PFSK-1 (cell line): ENCODE measurements around the gene TWNK.

Experiments
- REST ChIP-seq, 2 experiments: IDR thresholded peaks; 2 replicates each; pipeline versions ENCODE4 v1.6.1 to v1.8.0; 2011 to 2012; ENCODE audit warnings: low read depth in 2 of 2, low read length in 2 of 2, control low read depth in 1 of 2, inconsistent platforms in 1 of 2, mild to moderate bottlenecking in 1 of 2, moderate library complexity in 1 of 2; ENCODE audit not compliant: insufficient read depth in 1 of 2
- SIN3A ChIP-seq: IDR thresholded peaks from 2 replicates; pipeline ENCODE4 v1.6.1; 2012; ENCODE audit warnings: mild to moderate bottlenecking, low read length, moderate library complexity, borderline replicate concordance; ENCODE audit not compliant: insufficient read depth

GRCh38 chr10:101005869-101006567 is 18.7 kb downstream of the TWNK start:
- TF ChIP-seq REST (IDR thresholded peaks at IDR 0.05; ENCODE audit: insufficient read depth in 1 of 2, low read depth in 2 of 2, low read length in 2 of 2) (no peak), SIN3A (no peak)
